ENCODE results near the gene SLC27A4. TPM values are rescaled to one million over a fixed set of nuclear protein-coding genes. Genes with fewer than 3 reads are reported as not detected.

The SLC27A4 gene
- total and polyA plus RNA-seq, 10 of the 15 experiments (the other 5 are each of a cell fraction or from before 2014, with no cell fraction given): 0.13 to 14.0 (median 7.6) TPM

GRCh38 chr9:128360826-128361225 lies 20.5 kb downstream of the SLC27A4 start (continued):
- TF ChIP-seq MYC (IDR thresholded peaks at IDR 0.05; ENCODE audit: insufficient read depth, insufficient read length, insufficient replicate concordance, low read length, severe bottlenecking): no peak
- no peak for TF ChIP-seq CEBPB (IDR thresholded peaks at IDR 0.05; ENCODE audit: borderline replicate concordance in 1 of 2, low read depth in 2 of 2, low read length in 2 of 2)

GRCh38 chr9:128361296-128361985 lies 21.1 kb downstream of the SLC27A4 start:
- ATAC-seq (no peak), FAIRE-seq (no peak), DNase-seq (ENCODE audit: low read depth, low spot score) (no peak)
- Histone ChIP-seq H3K27ac (ENCODE audit: control insufficient read depth, insufficient read depth) (no peak overlapping the region), H4K20me1 (ENCODE audit: control insufficient read depth, insufficient read depth) (no peaks in the 10 kb centered on the region), H3K4me2 (ENCODE audit: control insufficient read depth, insufficient read depth) (peak overlapping the region; percentile 79), H3K79me2 (ENCODE audit: control insufficient read depth, insufficient read depth, low read length) (no peaks in the 10 kb centered on the region), H3K9me3 (replicated peaks; ENCODE audit: control insufficient read depth, insufficient read depth, low read length) (no peaks in the 10 kb centered on the region), H3K27me3 (replicated peaks in 1 of 2; ENCODE audit: control insufficient read depth in 2 of 2, insufficient read depth in 2 of 2, low read length in 1 of 2) (no peaks in the 10 kb centered on the region), H3K4me1 (ENCODE audit: control insufficient read depth, insufficient read depth, low read length) (peaks cover 7% of the 10 kb centered on the region), H2AFZ (ENCODE audit: control insufficient read depth, low read depth, low read length) (peak overlapping the region; percentile 98), H3K9ac (ENCODE audit: control insufficient read depth, insufficient read depth, low read length) (0 out of 2 replicates have a peak overlapping the region, but pooled peaks have one; percentile 41), H3K36me3 (ENCODE audit: control insufficient read depth in 2 of 2, insufficient read depth in 2 of 2, low read length in 1 of 2) (no peaks in the 10 kb centered on the region; a peak in 1 of 4 replicates), H3K4me3 (peak overlapping the region; percentile 59; the same call in 1 of the 2 replicates)
- CTCF ChIA-PET: interaction anchor here (0.6 to 4.4 kb wide), 32 partner anchors 10 to 781 kb away, joined by 3 to 61 read pairs (median 6); partner anchors contain the start of genes CERCAM, COQ4, TRUB2 and URM1
- intact Hi-C loops (cut with micrococcal nuclease; ENCODE audit: unreplicated experiment): loop anchor here (5.0 kb wide), 1 partner anchor 51 kb away; no protein-coding TSS in a partner anchor
- in situ Hi-C loops (cut with MboI): no loop called here
- POLR2A ChIA-PET: interaction anchor here (0.6 to 1.3 kb wide), 4 partner anchors 10 to 296 kb away, joined by 3 to 8 read pairs (median 6); partner anchors contain the start of gene URM1
- 47% methylated on average over 13 of the region's 14 CpGs for WGBS (ENCODE audit: insufficient coverage, insufficient replicate concordance, low lambda C conversion rate, missing lambda C conversion rate)
- RAD21 ChIA-PET (ENCODE audit: unreplicated experiment): interaction anchor here (0.6 to 3.7 kb wide), 16 partner anchors 10 to 567 kb away, joined by 3 to 18 read pairs (median 4); partner anchors contain the start of genes CERCAM, GLE1, ODF2 and URM1
- TF ChIP-seq JUNB (IDR thresholded peaks at IDR 0.05) (no peak), STAT1 (conservative IDR thresholded peaks at IDR 0.05) (no peak), SUPT20H (IDR thresholded peaks at IDR 0.05; ENCODE audit: borderline replicate concordance, control insufficient read depth, low read depth, low read length) (no peak), ATF7 (IDR thresholded peaks at IDR 0.05; ENCODE audit: low read depth) (no peak), NKRF (conservative IDR thresholded peaks at IDR 0.05) (no peak), NR2C2 (IDR thresholded peaks at IDR 0.05; ENCODE audit: borderline replicate concordance, control insufficient read depth, insufficient read length, low read depth) (no peak), SREBF2 (IDR thresholded peaks at IDR 0.05; ENCODE audit: low read length) (no peak), MEF2B (IDR thresholded peaks at IDR 0.05; ENCODE audit: partially characterized antibody, poor library complexity, severe bottlenecking) (no peak), ZNF274 (IDR thresholded peaks at IDR 0.05; ENCODE audit: insufficient read depth, insufficient read length) (no peak), NR2C1 (IDR thresholded peaks at IDR 0.05) (no peak), HDGF (IDR thresholded peaks at IDR 0.05) (no peak)
- SMC1A ChIA-PET (ENCODE audit: uncharacterized antibody, unreplicated experiment): interaction anchor here (0.8 to 2.9 kb wide), 9 partner anchors 10 to 179 kb away, joined by 3 to 19 read pairs (median 4); partner anchors contain the start of gene URM1
- no TSS peak for BruUV-seq (replicated peaks)

All from GM12878 (cell line).